Hepatocyte (in vitro differentiated cells): ENCODE results near the gene GPR39.

Experiments
- CTCF ChIP-seq: fragments of 200-600 bp; sonication (generic); IDR thresholded peaks from 2 replicates; pipeline ENCODE4 v1.5.1; 2016; ENCODE audit warnings: antibody characterized with exemption, mild to moderate bottlenecking; ENCODE audit not compliant: poor library complexity
- EZH2 ChIP-seq: fragments of 200-600 bp; sonication (generic); IDR thresholded peaks from 2 replicates; pipeline ENCODE4 v1.6.1; 2016; ENCODE audit warnings: antibody characterized with exemption, mild to moderate bottlenecking, borderline replicate concordance
- EZH2phosphoT487 ChIP-seq: fragments of 200-600 bp; sonication (generic); IDR thresholded peaks from one replicate; pipeline ENCODE4 v1.6.1; 2018; ENCODE audit warnings: antibody characterized with exemption, mild to moderate bottlenecking, low read depth, moderate library complexity; ENCODE audit not compliant: unreplicated experiment, severe bottlenecking

GRCh38 chr2:132651115-132652045 lies 234.8 kb downstream of the GPR39 start:
- TF ChIP-seq CTCF (peak; percentile 63), EZH2phosphoT487 (no peak), EZH2 (no peak)
